T-helper 1 cell (primary cell): ENCODE data around the gene GRIP2.

Experiments
- DNase-seq, 5 donors: peaks; one replicate each; pipeline ENCODE4 v3.0.0-alpha.2; 2012 to 2020

The GRIP2 gene

GRCh38 chr3:14450506-14450905 lies 89.6 kb downstream of the GRIP2 start:
- no peak for DNase-seq

GRCh38 chr3:14448756-14449727 lies 91.1 kb downstream of the GRIP2 start:
- DNase-seq, result no peak

- DNase-seq, result no peak
These were observed 92.1 kb downstream of the GRIP2 start for GRCh38 chr3:14448063-14448462.

GRCh38 chr3:14446988-14447570 lies 93.1 kb downstream of the GRIP2 start:
- DNase-seq, result no peak

- DNase-seq, result no peak
These were observed 94.4 kb downstream of the GRIP2 start for GRCh38 chr3:14445773-14446172.

GRCh38 chr3:14444380-14444779 lies 95.8 kb downstream of the GRIP2 start:
- DNase-seq, result no peak

GRCh38 chr3:14441920-14442300 lies 98.2 kb downstream of the GRIP2 start:
- DNase-seq, result no peak

- no peak for DNase-seq
These were observed 98.8 kb downstream of the GRIP2 start for GRCh38 chr3:14441240-14441919.

- DNase-seq, result no peak
These were observed 99.5 kb downstream of the GRIP2 start for GRCh38 chr3:14440531-14441239.

GRCh38 chr3:14440168-14440518 lies 100.0 kb downstream of the GRIP2 start:
- no peak for DNase-seq

- DNase-seq, result no peak
These were observed 100.5 kb downstream of the GRIP2 start for GRCh38 chr3:14439501-14440167.
